ENCODE measurements around the gene FTO.

DNA sequence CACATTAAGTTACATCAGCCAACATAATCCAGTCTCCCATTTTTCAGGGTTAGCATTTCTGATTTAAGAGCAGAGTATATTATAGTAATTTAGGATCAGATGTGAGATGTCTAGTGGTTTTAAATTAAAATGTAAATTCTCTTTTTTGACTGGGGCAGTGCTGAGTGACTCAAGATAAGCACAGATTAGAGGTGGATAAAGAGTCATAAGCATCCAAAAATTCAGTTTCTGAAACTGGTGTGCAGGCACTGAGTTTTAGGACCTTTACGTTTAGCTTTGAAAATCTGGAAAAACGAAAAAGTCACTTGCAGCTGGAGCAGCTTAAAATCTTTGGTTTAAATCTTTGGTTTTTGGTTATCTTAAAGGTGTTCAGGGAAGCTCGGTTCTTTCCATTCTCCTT, 190.7 kb downstream of the FTO start:
- TF ChIP-seq POLR2A (IDR thresholded peaks at IDR 0.05) (no peak), POLR2AphosphoS5 (IDR thresholded peaks at IDR 0.05; ENCODE audit: insufficient read depth in 1 of 2, low read depth in 1 of 2) (no peak)
- TF ChIP-seq, protein P1, sequence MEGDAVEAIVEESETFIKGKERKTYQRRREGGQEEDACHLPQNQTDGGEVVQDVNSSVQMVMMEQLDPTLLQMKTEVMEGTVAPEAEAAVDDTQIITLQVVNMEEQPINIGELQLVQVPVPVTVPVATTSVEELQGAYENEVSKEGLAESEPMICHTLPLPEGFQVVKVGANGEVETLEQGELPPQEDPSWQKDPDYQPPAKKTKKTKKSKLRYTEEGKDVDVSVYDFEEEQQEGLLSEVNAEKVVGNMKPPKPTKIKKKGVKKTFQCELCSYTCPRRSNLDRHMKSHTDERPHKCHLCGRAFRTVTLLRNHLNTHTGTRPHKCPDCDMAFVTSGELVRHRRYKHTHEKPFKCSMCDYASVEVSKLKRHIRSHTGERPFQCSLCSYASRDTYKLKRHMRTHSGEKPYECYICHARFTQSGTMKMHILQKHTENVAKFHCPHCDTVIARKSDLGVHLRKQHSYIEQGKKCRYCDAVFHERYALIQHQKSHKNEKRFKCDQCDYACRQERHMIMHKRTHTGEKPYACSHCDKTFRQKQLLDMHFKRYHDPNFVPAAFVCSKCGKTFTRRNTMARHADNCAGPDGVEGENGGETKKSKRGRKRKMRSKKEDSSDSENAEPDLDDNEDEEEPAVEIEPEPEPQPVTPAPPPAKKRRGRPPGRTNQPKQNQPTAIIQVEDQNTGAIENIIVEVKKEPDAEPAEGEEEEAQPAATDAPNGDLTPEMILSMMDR (IDR thresholded peaks at IDR 0.05) = no peak
